IMR-90 (cell line): ENCODE data around the gene CTDSP2. TPM values are rescaled to one million over a fixed set of nuclear protein-coding genes. Genes with fewer than 3 reads are reported as not detected.
A peak's percentile ranks its signal among the peaks of the same experiment; 100 is the strongest.

ENCODE experiments used
- ATAC-seq: fragments of 200-7000 bp; cut with Tn5 transposase; 2 replicates; pipeline ENCODE4 v1.9.1; 2020; ENCODE audit warnings: low read depth, mild to moderate bottlenecking, moderate library complexity
- BruUV-seq: library from RNA; stranded (reverse); fragments of 400-500 nt; replicated peaks from 2 replicates; lab custom pipeline; 2021; lab: Mats Ljungman, UMichigan
- CTCF ChIA-PET: fragments of 300-600 bp; formaldehyde crosslinking; extraction: SDS; loops from one replicate; lab custom pipeline; 2021; ENCODE audit warnings: antibody characterized with exemption; lab: Yijun Ruan, JAX
- POLR2A ChIA-PET: fragments of 300-600 bp; sonication (Branson Sonifier 250); formaldehyde crosslinking; loops from one replicate; lab custom pipeline; 2022; ENCODE audit warnings: antibody characterized with exemption; ENCODE audit not compliant: unreplicated experiment; lab: Charles Lee
- DNase-seq: peaks from one replicate; pipeline ENCODE4 v3.0.0; 2013
- H2AFZ ChIP-seq: replicated peaks from 2 replicates; pipeline ENCODE3; 2013; ENCODE audit warnings: low read length, mild to moderate bottlenecking; ENCODE audit not compliant: poor library complexity
- H2AK5ac ChIP-seq: 2 replicates; pipeline ENCODE4 v1.6.1; 2013; ENCODE audit warnings: low read depth, low read length, inconsistent platforms
- H2AK9ac ChIP-seq: replicated peaks from 2 replicates; pipeline ENCODE3; 2013; ENCODE audit warnings: mild to moderate bottlenecking, low read depth, low read length, moderate library complexity; ENCODE audit not compliant: poor library complexity
- H2BK120ac ChIP-seq: 2 replicates; pipeline ENCODE4 v1.6.1; 2013; ENCODE audit warnings: low read depth, low read length, inconsistent platforms
- H2BK15ac ChIP-seq: 3 replicates; pipeline ENCODE4 v1.6.1; 2013; ENCODE audit warnings: low read depth, low read length, inconsistent platforms
- H2BK20ac ChIP-seq: 2 replicates; pipeline ENCODE4 v1.6.1; 2013; ENCODE audit warnings: low read depth, mild to moderate bottlenecking, inconsistent platforms, low read length, moderate library complexity
- H2BK5ac ChIP-seq: 2 replicates; pipeline ENCODE4 v1.6.1; 2013; ENCODE audit warnings: mild to moderate bottlenecking, low read depth, low read length, inconsistent platforms; ENCODE audit not compliant: poor library complexity, severe bottlenecking
- H3K14ac ChIP-seq: replicated peaks from 2 replicates; pipeline ENCODE4 v1.6.1; 2013; ENCODE audit warnings: low read depth, low read length, inconsistent platforms
- H3K18ac ChIP-seq: 2 replicates; pipeline ENCODE4 v1.6.1; 2013; ENCODE audit warnings: low read depth, low read length, control low read depth
- H3K23ac ChIP-seq: 2 replicates; pipeline ENCODE4 v1.6.1; 2013; ENCODE audit warnings: low read depth, low read length, inconsistent platforms
- H3K27ac ChIP-seq: 2 replicates; pipeline ENCODE4 v1.5.1; 2013; ENCODE audit warnings: mild to moderate bottlenecking, control low read depth, low read length; ENCODE audit not compliant: insufficient read depth
- H3K27me3 ChIP-seq: 2 replicates; pipeline ENCODE4 v1.6.1; 2013; ENCODE audit warnings: low read length; ENCODE audit not compliant: control insufficient read depth, insufficient read depth
- H3K36me3 ChIP-seq: 2 replicates; pipeline ENCODE4 v1.6.1; 2013; ENCODE audit warnings: low read length, mixed read lengths; ENCODE audit not compliant: control insufficient read depth, insufficient read depth
- H3K4ac ChIP-seq: 2 replicates; pipeline ENCODE4 v1.6.1; 2013; ENCODE audit warnings: low read depth, low read length, inconsistent platforms
- H3K4me1 ChIP-seq: 2 replicates; pipeline ENCODE4 v1.6.1; 2013; ENCODE audit warnings: low read length, mixed read lengths; ENCODE audit not compliant: control insufficient read depth, insufficient read depth
- H3K4me2 ChIP-seq: 2 replicates; pipeline ENCODE4 v1.6.1; 2013; ENCODE audit warnings: low read depth, mild to moderate bottlenecking, control low read depth, low read length, moderate library complexity
- H3K4me3 ChIP-seq: 2 replicates; pipeline ENCODE4 v1.5.1; 2013; ENCODE audit warnings: low read depth, mild to moderate bottlenecking, control low read depth, low read length, moderate library complexity; ENCODE audit not compliant: insufficient read depth
- H3K56ac ChIP-seq: 2 replicates; pipeline ENCODE4 v1.6.1; 2013; ENCODE audit warnings: low read length, inconsistent platforms; ENCODE audit not compliant: insufficient read depth; ENCODE audit errors: extremely low read depth
- H3K79me1 ChIP-seq, 2 experiments: 2 replicates each; pipeline ENCODE4 v1.6.1; 2013; ENCODE audit warnings: low read length in 2 of 2, inconsistent platforms in 1 of 2, low read depth in 1 of 2
- H3K9ac ChIP-seq: 2 replicates; pipeline ENCODE4 v1.6.1; 2013; ENCODE audit warnings: low read depth, low read length, control low read depth
- H3K9me1 ChIP-seq: 2 replicates; pipeline ENCODE4 v1.6.1; 2013; ENCODE audit warnings: low read length, inconsistent platforms; ENCODE audit not compliant: insufficient read depth
- H3K9me3 ChIP-seq: 2 replicates; pipeline ENCODE4 v1.6.1; 2013; ENCODE audit warnings: low read length; ENCODE audit not compliant: control insufficient read depth, insufficient read depth
- H4K20me1 ChIP-seq: 2 replicates; pipeline ENCODE4 v1.6.1; 2013; ENCODE audit warnings: low read length, inconsistent platforms; ENCODE audit not compliant: insufficient read depth
- H4K5ac ChIP-seq: 2 replicates; pipeline ENCODE4 v1.6.1; 2013; ENCODE audit warnings: mild to moderate bottlenecking, low read depth, low read length, control low read depth
- H4K8ac ChIP-seq, 2 experiments: 2 replicates each; pipeline ENCODE4 v1.6.1; 2013; ENCODE audit warnings: low read depth in 2 of 2, low read length in 2 of 2, control low read depth in 1 of 2, inconsistent platforms in 1 of 2
- H4K91ac ChIP-seq: 2 replicates; pipeline ENCODE4 v1.6.1; 2013; ENCODE audit warnings: low read depth, low read length, inconsistent platforms; ENCODE audit not compliant: insufficient read depth
- MAFK ChIP-seq: IDR thresholded peaks from 2 replicates; pipeline ENCODE4 v1.6.1; 2012; ENCODE audit warnings: low read depth, low read length, improper control_type of control experiment
- MAZ ChIP-seq: IDR thresholded peaks from 2 replicates; pipeline ENCODE4 v1.6.1; 2012; ENCODE audit warnings: low read depth, mild to moderate bottlenecking, low read length, improper control_type of control experiment, moderate library complexity, borderline replicate concordance
- MXI1 ChIP-seq: IDR thresholded peaks from 2 replicates; pipeline ENCODE4 v1.6.1; 2012; ENCODE audit warnings: low read depth, mild to moderate bottlenecking, low read length, moderate library complexity, borderline replicate concordance
- SMC3 ChIP-seq: fragments of 150-350 bp; IDR thresholded peaks from 2 replicates; pipeline ENCODE4 v1.6.1; 2016; ENCODE audit warnings: low read depth, mild to moderate bottlenecking, antibody characterized with exemption, low read length, moderate library complexity
- WGBS, 2 experiments: methylation state at CpG; one replicate each; pipeline versions ENCODE4 v1.1.5 to v1.1.7; 2013; ENCODE audit warnings: missing lambda C conversion rate in 2 of 2; ENCODE audit not compliant: insufficient read length in 1 of 2; ENCODE audit errors: extremely low coverage in 2 of 2; 5-methylcytosine and 5-hydroxymethylcytosine counted together
- dilution Hi-C: fragments of 300-500 bp; cut with HindIII; formaldehyde crosslinking; loops from one replicate; pipeline ENCODE4 v1.14.3; 2018; ENCODE audit warnings: low sequenced_read_pairs; ENCODE audit not compliant: unreplicated experiment
- in situ Hi-C: fragments of 300-500 bp; cut with MboI; formaldehyde crosslinking; loops from 3 replicates; pipeline ENCODE4 v1.14.3; 2019; ENCODE audit warnings: low sequenced_read_pairs, inconsistent platforms, mixed read lengths
- intact Hi-C: fragments of 100-400 bp; cut with micrococcal nuclease; formaldehyde crosslinking; loops from 2 replicates; pipeline ENCODE4 v1.10.0; 2022
- polyA plus RNA-seq, 3 experiments: library from polyadenylated mRNA; depleted of rRNA; stranded (reverse); fragments of >200 nt; gene quantifications; 2 replicates each; pipeline ENCODE4 v1.2.3, GENCODE V29; 2012; ENCODE audit warnings: low replicate concordance in 1 of 3
- total RNA-seq: library from RNA; depleted of rRNA; stranded (reverse); fragments of >200 nt; gene quantifications from 2 replicates; pipeline ENCODE4 v1.2.3, GENCODE V29; 2012

CTDSP2 gene
- total and polyA plus RNA-seq, 2 of the 4 experiments (the other 2 are of a cell fraction): 114 to 156 TPM

GRCh38 chr12:57839996-57840395, 6.5 kb downstream of the CTDSP2 start:
- no peak overlapping the region for H3K4me3 ChIP-seq
- H2BK20ac ChIP-seq: no peak overlapping the region
- no peak overlapping the region for H3K18ac ChIP-seq
- H3K9me3 ChIP-seq: no peaks in the 10 kb centered on the region
- intact Hi-C loops: no loop called here
- H4K91ac ChIP-seq: no peak overlapping the region
- dilution Hi-C loops: no loop called here
- no TSS peak for BruUV-seq
- H3K79me1 ChIP-seq: peaks cover 0 to 74% of the 10 kb centered on the region in 2 experiments; a peak in 2 of 4 replicates
- no peak overlapping the region for H2BK120ac ChIP-seq
- H2AK5ac ChIP-seq: no peak overlapping the region
- H3K27ac ChIP-seq: no peak overlapping the region
- no peak overlapping the region for H3K14ac ChIP-seq
- no peak overlapping the region for H3K4ac ChIP-seq
- no peak overlapping the region for H3K23ac ChIP-seq
- peaks cover 99% of the 10 kb centered on the region for H4K20me1 ChIP-seq
- H4K5ac ChIP-seq: no peak overlapping the region
- no peak overlapping the region for H3K56ac ChIP-seq
- ChIA-PET CTCF (no interaction called here), POLR2A (no interaction called here)
- no peak overlapping the region for H2BK5ac ChIP-seq
- peaks cover 60% of the 10 kb centered on the region for H3K9me1 ChIP-seq
- WGBS, 2 experiments: 17% methylated on average over 1 of the region's 5 CpGs; no CpG with 5 or more reads in 1 of the 2 experiments
- in situ Hi-C loops: loop anchor here (10.0 kb wide), 1 partner anchor 55 kb away; no protein-coding TSS in a partner anchor
- H2AFZ ChIP-seq: no peak overlapping the region
- DNase-seq: no peak
- no peaks in the 10 kb centered on the region for H3K27me3 ChIP-seq
- TF ChIP-seq MXI1 (no peak), MAZ (no peak), SMC3 (no peak), MAFK (peak; percentile 58)
- ATAC-seq: no peak
- no peak overlapping the region for H2AK9ac ChIP-seq
- H3K9ac ChIP-seq: no peak overlapping the region
- peaks cover 56% of the 10 kb centered on the region for H3K4me1 ChIP-seq
- no peak overlapping the region; the same call in 1 of the 2 replicates for H3K4me2 ChIP-seq
- H4K8ac ChIP-seq: no peak overlapping the region
- H3K36me3 ChIP-seq: peaks cover 7% of the 10 kb centered on the region; the same call in 1 of the 2 replicates
- no peak overlapping the region for H2BK15ac ChIP-seq
